SK-N-SH (cell line): Measurements from ENCODE around the gene OSBPL10. TPM values are rescaled to one million over a fixed set of nuclear protein-coding genes. Genes with fewer than 3 reads are reported as not detected.

Experiments used
- CTCF ChIA-PET: fragments of 300-600, 350-600 bp; formaldehyde crosslinking; extraction: SDS; loops from one replicate; lab custom pipeline; 2021; lab: Yijun Ruan, JAX
- POLR2A ChIA-PET: fragments of 350-600 bp; sonication (Branson Sonifier 250); formaldehyde crosslinking; extraction: SDS; loops from one replicate; lab custom pipeline; 2020; ENCODE audit warnings: antibody characterized with exemption, inconsistent platforms; lab: Yijun Ruan, JAX
- DNase-seq: peaks from one replicate; pipeline ENCODE4 v3.0.0; 2012
- H2AFZ ChIP-seq: fragments of 200-600 bp; sonication (generic); 2 replicates; pipeline ENCODE4 v1.8.1; 2016; ENCODE audit warnings: antibody characterized with exemption, mild to moderate bottlenecking, low read depth
- H3F3A ChIP-seq: fragments of 200-600 bp; sonication (generic); replicated peaks from 2 replicates; pipeline ENCODE3; 2016; ENCODE audit warnings: antibody characterized with exemption, mild to moderate bottlenecking; ENCODE audit not compliant: insufficient read depth
- H3K27ac ChIP-seq, 2 experiments: fragments of 200-500 bp in 1 of 2; fragments of 200-600 bp in 1 of 2; sonication (Bioruptor generic) in 1 of 2; sonication (generic), shearing (Covaris generic) in 1 of 2; 2 replicates each; pipeline versions ENCODE4 v1.5.1 to v1.6.1; 2014 to 2016; ENCODE audit warnings: low read depth in 2 of 2, inconsistent platforms in 1 of 2, low read length in 1 of 2, mild to moderate bottlenecking in 1 of 2, mixed read lengths in 1 of 2
- H3K27me3 ChIP-seq: fragments of 200-600 bp; sonication (generic), shearing (Covaris generic); 2 replicates; pipeline ENCODE4 v1.6.1; 2016; ENCODE audit warnings: mixed run types; ENCODE audit not compliant: insufficient read depth
- H3K36me3 ChIP-seq, 2 experiments: fragments of 200-500 bp in 1 of 2; fragments of 200-600 bp in 1 of 2; sonication (Bioruptor generic) in 1 of 2; sonication (generic) in 1 of 2; replicated peaks in 1 of 2; 2 replicates each; pipeline versions ENCODE3 to v1.5.1; 2014 to 2016; ENCODE audit warnings: low read length in 1 of 2, mild to moderate bottlenecking in 1 of 2; ENCODE audit not compliant: insufficient read depth in 2 of 2, control insufficient read depth in 1 of 2
- H3K4me1 ChIP-seq, 2 experiments: fragments of 200-500 bp in 1 of 2; fragments of 200-600 bp in 1 of 2; sonication (Bioruptor generic) in 1 of 2; sonication (generic), shearing (Covaris generic) in 1 of 2; 2 replicates each; pipeline versions ENCODE4 v1.5.1 to v1.6.1; 2014 to 2016; ENCODE audit warnings: low read depth in 1 of 2, low read length in 1 of 2, mixed run types in 1 of 2; ENCODE audit not compliant: insufficient read depth in 2 of 2, control insufficient read depth in 1 of 2
- H3K4me2 ChIP-seq: fragments of 200-600 bp; sonication (generic), shearing (Covaris generic); 2 replicates; pipeline ENCODE4 v1.6.1; 2017; ENCODE audit warnings: mixed run types
- H3K4me3 ChIP-seq, 2 experiments: fragments of 200-500 bp in 1 of 2; fragments of 200-600 bp in 1 of 2; sonication (Bioruptor generic) in 1 of 2; sonication (generic), shearing (Covaris generic) in 1 of 2; 2 replicates each; pipeline versions ENCODE4 v1.5.1 to v1.8.1; 2014 to 2016; ENCODE audit warnings: low read depth in 2 of 2, inconsistent platforms in 1 of 2, low read length in 1 of 2, mild to moderate bottlenecking in 1 of 2, mixed read lengths in 1 of 2, moderate library complexity in 1 of 2
- H3K79me2 ChIP-seq: fragments of 200-600 bp; sonication (generic); 2 replicates; pipeline ENCODE4 v1.8.1; 2017; ENCODE audit warnings: mild to moderate bottlenecking; ENCODE audit not compliant: insufficient read depth
- H3K9ac ChIP-seq: fragments of 200-600 bp; sonication (generic); 2 replicates; pipeline ENCODE4 v1.6.1; 2017; ENCODE audit warnings: mixed run types
- H3K9me2 ChIP-seq: fragments of 200-600 bp; sonication (generic); 2 replicates; pipeline ENCODE4 v1.6.1; 2017; ENCODE audit warnings: mixed run types
- H3K9me3 ChIP-seq: fragments of 200-600 bp; sonication (generic); 2 replicates; pipeline ENCODE4 v1.6.1; 2017; ENCODE audit warnings: mixed run types, mild to moderate bottlenecking, moderate library complexity
- H4K20me1 ChIP-seq: fragments of 200-600 bp; sonication (generic); 2 replicates; pipeline ENCODE4 v1.6.1; 2017; ENCODE audit warnings: mild to moderate bottlenecking, mixed run types; ENCODE audit not compliant: insufficient read depth
- CHD2 ChIP-seq: fragments of 150-350 bp; IDR thresholded peaks from 2 replicates; pipeline ENCODE4 v1.6.1; 2018; ENCODE audit warnings: low read length; ENCODE audit not compliant: partially characterized antibody
- ELF1 ChIP-seq: IDR thresholded peaks from 2 replicates; pipeline ENCODE4 v1.4.0; 2012
- EP300 ChIP-seq, 2 experiments: IDR thresholded peaks; 2 replicates each; pipeline versions ENCODE4 v1.4.0 to v1.6.1; 2012; ENCODE audit warnings: borderline replicate concordance in 1 of 2, low read depth in 1 of 2, low read length in 1 of 2
- EZH2phosphoT487 ChIP-seq: fragments of 200-600 bp; sonication (generic); IDR thresholded peaks from 2 replicates; pipeline ENCODE4 v1.6.1; 2017; ENCODE audit warnings: low read depth, mixed run types, mild to moderate bottlenecking, antibody characterized with exemption, moderate library complexity, borderline replicate concordance
- FOSL2 ChIP-seq: IDR thresholded peaks from 2 replicates; pipeline ENCODE4 v1.4.0; 2012; ENCODE audit warnings: low read depth, mild to moderate bottlenecking, moderate library complexity, borderline replicate concordance
- GABPA ChIP-seq: IDR thresholded peaks from 2 replicates; pipeline ENCODE4 v1.4.0; 2012; ENCODE audit warnings: low read depth, mild to moderate bottlenecking
- JUND ChIP-seq: IDR thresholded peaks from 2 replicates; pipeline ENCODE4 v1.4.0; 2012
- MEF2A ChIP-seq: IDR thresholded peaks from 2 replicates; pipeline ENCODE4 v1.4.0; 2012; ENCODE audit warnings: low read depth, borderline replicate concordance
- MXI1 ChIP-seq: IDR thresholded peaks from 2 replicates; pipeline ENCODE4 v1.6.1; 2012; ENCODE audit warnings: mild to moderate bottlenecking, low read depth, low read length, improper control_type of control experiment
- NRF1 ChIP-seq: IDR thresholded peaks from 2 replicates; pipeline ENCODE4 v1.6.1; 2012; ENCODE audit warnings: low read depth, mild to moderate bottlenecking, low read length
- POLR2AphosphoS5 ChIP-seq: IDR thresholded peaks from 2 replicates; pipeline ENCODE4 v1.6.1; 2012; ENCODE audit warnings: low read depth, low read length
- TCF12 ChIP-seq: IDR thresholded peaks from 2 replicates; pipeline ENCODE4 v1.4.0; 2012
- USF1 ChIP-seq: IDR thresholded peaks from 2 replicates; pipeline ENCODE4 v1.4.0; 2012; ENCODE audit warnings: low read depth, borderline replicate concordance
- USF2 ChIP-seq: fragments of 150-350 bp; IDR thresholded peaks from 2 replicates; pipeline ENCODE4 v1.6.1; 2017; ENCODE audit warnings: antibody characterized with exemption, low read length, low read depth, borderline replicate concordance
- YY1 ChIP-seq: IDR thresholded peaks from 2 replicates; pipeline ENCODE4 v1.4.0; 2012; ENCODE audit warnings: low read depth, mild to moderate bottlenecking
- ZBTB33 ChIP-seq: IDR thresholded peaks from 2 replicates; pipeline ENCODE4 v1.4.0; 2012; ENCODE audit warnings: low read depth, borderline replicate concordance
- WGBS: methylation state at CpG from one replicate; pipeline ENCODE4 v1.1.6; 2017; ENCODE audit warnings: low lambda C conversion rate; 5-methylcytosine and 5-hydroxymethylcytosine counted together
- polyA plus RNA-seq, 3 experiments: library from polyadenylated mRNA; depleted of rRNA; stranded (reverse); fragments of >200 nt; gene quantifications; 2 replicates each; pipeline ENCODE4 v1.2.3, GENCODE V29; 2012

The OSBPL10 gene
- polyA plus RNA-seq, 1 of the 3 experiments (the other 2 are of a cell fraction) = 0.12 TPM

GRCh38 chr3:31704591-31705179, 276.4 kb downstream of the OSBPL10 start:
- peaks cover 0 to 11% of the 10 kb centered on the region in 2 experiments; a peak in 1 of 4 replicates for H3K4me1 ChIP-seq
- peak; percentile 38 for DNase-seq
- H4K20me1 ChIP-seq = no peaks in the 10 kb centered on the region
- no peaks in the 10 kb centered on the region for H3K36me3 ChIP-seq
- 3% methylated on average over 7 of the region's 7 CpGs for WGBS
- no peak overlapping the region for H2AFZ ChIP-seq
- TF ChIP-seq GABPA (no peak), ZBTB33 (no peak), FOSL2 (no peak), YY1 (no peak), USF1 (no peak), MXI1 (no peak), NRF1 (no peak), MEF2A (no peak), CHD2 (no peak), EZH2phosphoT487 (no peak), EP300 (IDR thresholded peaks at IDR 0.05; ENCODE audit: borderline replicate concordance in 1 of 2, low read depth in 1 of 2, low read length in 1 of 2) (no peak), JUND (no peak), ELF1 (no peak), USF2 (no peak), TCF12 (no peak), POLR2AphosphoS5 (no peak)
- H3F3A ChIP-seq = no peaks in the 10 kb centered on the region
- H3K4me3 ChIP-seq = no peak overlapping the region
- no peak overlapping the region for H3K4me2 ChIP-seq
- no peak overlapping the region for H3K9ac ChIP-seq
- H3K79me2 ChIP-seq = no peaks in the 10 kb centered on the region
- H3K27me3 ChIP-seq = no peaks in the 10 kb centered on the region
- H3K27ac ChIP-seq = peak overlapping the region in 1 of 2 experiments; percentile 43; a peak in 1 of 4 replicates
- no peaks in the 10 kb centered on the region for H3K9me2 ChIP-seq
- no peaks in the 10 kb centered on the region for H3K9me3 ChIP-seq
- CTCF ChIA-PET = interaction anchor here (1.0 to 1.5 kb wide), 3 partner anchors 9 to 20 kb away, joined by 4 read pairs; no protein-coding TSS in a partner anchor
- POLR2A ChIA-PET = no interaction called here
